Neuron (in vitro differentiated cells): ENCODE data around the gene IRF2.
"Not testable (repeated sequence)": the region's sequence is repeated elsewhere in the genome, so short reads cannot be mapped to it uniquely, and the experiment has no call there.

Experiments used
- H2AFZ ChIP-seq: one replicate; pipeline ENCODE4 v1.6.1; 2013; ENCODE audit warnings: low read depth, mild to moderate bottlenecking, inconsistent platforms, low read length, moderate library complexity
- H3K27me3 ChIP-seq: one replicate; pipeline ENCODE4 v1.6.1; 2013; ENCODE audit warnings: low read length; ENCODE audit not compliant: insufficient read depth
- H3K36me3 ChIP-seq: one replicate; pipeline ENCODE4 v1.6.1; 2013; ENCODE audit warnings: low read length; ENCODE audit not compliant: insufficient read depth
- H3K4me1 ChIP-seq: one replicate; pipeline ENCODE4 v1.6.1; 2013; ENCODE audit warnings: low read length; ENCODE audit not compliant: insufficient read depth
- H3K4me3 ChIP-seq: 2 replicates; pipeline ENCODE4 v1.5.1; 2013; ENCODE audit warnings: mild to moderate bottlenecking, low read length, moderate library complexity
- H3K9me3 ChIP-seq: one replicate; pipeline ENCODE4 v1.6.1; 2013; ENCODE audit warnings: low read length

Gene IRF2

DNA sequence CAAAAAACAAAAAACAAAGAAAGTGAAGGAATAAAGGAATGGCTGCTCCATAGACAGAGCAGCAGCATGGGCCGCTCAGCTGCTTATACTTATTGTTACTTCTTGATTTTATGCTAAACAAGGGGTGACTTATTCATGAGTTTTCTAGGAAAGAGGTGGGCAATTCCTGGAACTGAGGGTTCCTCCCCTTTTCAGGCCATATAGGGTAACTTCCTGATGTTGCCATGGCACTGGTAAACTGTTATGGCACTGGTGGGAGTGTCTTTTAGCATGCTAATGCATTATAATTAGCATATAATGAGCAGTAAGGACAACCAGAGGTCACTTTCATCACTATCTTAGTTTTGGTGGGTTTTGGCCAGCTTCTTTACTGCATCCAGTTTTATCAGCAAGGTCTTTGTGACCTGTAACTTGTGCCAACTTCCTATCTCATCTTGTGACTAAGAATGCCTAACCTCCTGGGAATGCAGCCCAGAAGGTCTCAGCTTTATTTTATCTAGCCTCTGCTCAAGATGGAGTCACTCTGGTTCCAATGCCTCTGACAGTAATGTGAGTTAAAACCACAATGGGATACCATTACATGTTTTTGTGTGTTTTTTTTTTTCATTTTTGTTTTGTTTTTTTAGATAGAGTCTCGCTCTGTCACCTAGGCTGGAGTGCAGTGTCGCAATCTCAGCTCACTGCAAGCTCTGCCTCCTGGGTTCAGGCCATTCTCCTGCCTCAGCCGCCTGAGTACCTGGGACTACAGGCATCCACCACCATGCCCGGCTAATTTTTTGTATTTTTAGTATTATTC, 134.8 kb downstream of the IRF2 start:
- H3K9me3 ChIP-seq, H2AFZ ChIP-seq, H3K36me3 ChIP-seq, H3K27me3 ChIP-seq, H3K4me3 ChIP-seq: not testable (repeated sequence)
- H3K4me1 ChIP-seq = peaks cover 21% of the 10 kb centered on the region

DNA sequence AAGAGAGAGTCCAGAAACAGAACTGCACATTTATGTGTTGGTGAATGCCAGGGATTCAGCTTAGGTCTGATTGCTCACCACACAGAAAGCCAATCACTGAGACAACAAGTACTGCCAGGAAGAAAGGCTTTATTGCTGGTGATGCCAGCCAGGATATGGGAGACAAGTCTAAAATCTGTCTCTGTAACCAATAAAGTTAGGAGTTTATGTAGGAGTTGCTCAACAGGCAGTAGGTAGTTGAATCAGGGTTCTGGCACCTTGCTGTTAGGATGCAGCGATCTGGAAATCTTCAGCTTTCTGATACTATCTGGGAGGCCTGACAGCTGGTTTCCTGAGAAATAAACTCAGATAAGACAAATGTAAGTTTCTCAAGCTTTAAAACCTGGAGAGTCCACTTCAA, 136.4 kb downstream of the IRF2 start:
- Histone ChIP-seq H3K4me1 (peaks cover 11% of the 10 kb centered on the region), H2AFZ (no peak overlapping the region), H3K9me3 (no peaks in the 10 kb centered on the region), H3K27me3 (no peaks in the 10 kb centered on the region), H3K4me3 (no peak overlapping the region), H3K36me3 (no peaks in the 10 kb centered on the region)
